Liver (tissue), 9 donors: ENCODE results near the gene ELF2. TPM values are rescaled to one million over a fixed set of nuclear protein-coding genes. Genes with fewer than 3 reads are reported as not detected.

Source experiments
- DNase-seq: peaks from one replicate; pipeline ENCODE4 v3.0.0-alpha.2; 2017; ENCODE audit warnings: low spot score
- H3K27ac ChIP-seq, 2 donors: one replicate each; pipeline ENCODE4 v1.7.0; 2013; ENCODE audit warnings: inconsistent platforms in 2 of 2, low read length in 2 of 2, control low read depth in 1 of 2, low read depth in 1 of 2, mild to moderate bottlenecking in 1 of 2
- H3K27me3 ChIP-seq, 4 donors: one replicate each; pipeline versions ENCODE4 v1.6.1 to v1.7.0; 2013; ENCODE audit warnings: low read length in 3 of 4, inconsistent platforms in 1 of 4, mild to moderate bottlenecking in 1 of 4, moderate library complexity in 1 of 4; ENCODE audit not compliant: control insufficient read depth in 4 of 4, insufficient read depth in 4 of 4
- H3K36me3 ChIP-seq, 4 donors: one replicate each; pipeline versions ENCODE4 v1.6.1 to v1.7.0; 2013; ENCODE audit warnings: low read length in 3 of 4, mild to moderate bottlenecking in 3 of 4, low read depth in 1 of 4, moderate library complexity in 1 of 4; ENCODE audit not compliant: control insufficient read depth in 4 of 4, insufficient read depth in 3 of 4
- H3K4me1 ChIP-seq, 4 donors: one replicate each; pipeline versions ENCODE4 v1.6.1 to v1.7.0; 2013; ENCODE audit warnings: low read length in 3 of 4, mild to moderate bottlenecking in 3 of 4, moderate library complexity in 1 of 4; ENCODE audit not compliant: control insufficient read depth in 4 of 4, insufficient read depth in 4 of 4
- H3K4me3 ChIP-seq, 3 donors: one replicate each; pipeline versions ENCODE4 v1.6.1 to v1.7.0; 2013; ENCODE audit warnings: low read length in 3 of 3, control low read depth in 1 of 3, low read depth in 1 of 3, mild to moderate bottlenecking in 1 of 3
- H3K9ac ChIP-seq, 2 donors: one replicate each; pipeline ENCODE4 v1.7.0; 2013; ENCODE audit warnings: low read length in 2 of 2, mild to moderate bottlenecking in 2 of 2, moderate library complexity in 2 of 2, control low read depth in 1 of 2, low read depth in 1 of 2
- H3K9me3 ChIP-seq, 4 donors: one replicate each; pipeline versions ENCODE4 v1.6.1 to v1.7.0; 2013; ENCODE audit warnings: low read length in 3 of 4; ENCODE audit not compliant: control insufficient read depth in 4 of 4
- EGR1 ChIP-seq, 2 donors: IDR thresholded peaks; 2 replicates each; pipeline ENCODE4 v1.6.1; 2016 to 2018; ENCODE audit warnings: antibody characterized with exemption in 2 of 2, low read depth in 2 of 2
- FOXA1 ChIP-seq: IDR thresholded peaks from 2 replicates; pipeline ENCODE4 v1.6.1; 2016; ENCODE audit warnings: antibody characterized with exemption
- FOXA2 ChIP-seq: IDR thresholded peaks from 2 replicates; pipeline ENCODE4 v1.6.1; 2016; ENCODE audit warnings: antibody characterized with exemption
- GABPA ChIP-seq, 2 donors: IDR thresholded peaks in 1 of 2; conservative IDR thresholded peaks in 1 of 2; 2 replicates each; pipeline ENCODE4 v1.6.1; 2016; ENCODE audit warnings: antibody characterized with exemption in 2 of 2, mild to moderate bottlenecking in 1 of 2, moderate library complexity in 1 of 2
- HNF4A ChIP-seq, 2 donors: conservative IDR thresholded peaks; 2 replicates each; pipeline ENCODE4 v1.6.1; 2016; ENCODE audit warnings: antibody characterized with exemption in 2 of 2, mild to moderate bottlenecking in 2 of 2
- HNF4G ChIP-seq: IDR thresholded peaks from 2 replicates; pipeline ENCODE4 v1.6.1; 2016; ENCODE audit warnings: antibody characterized with exemption
- JUND ChIP-seq, 2 donors: IDR thresholded peaks; 2 replicates each; pipeline ENCODE4 v1.6.1; 2016; ENCODE audit warnings: antibody characterized with exemption in 2 of 2
- NR2F2 ChIP-seq: IDR thresholded peaks from 2 replicates; pipeline ENCODE4 v1.6.1; 2016; ENCODE audit warnings: antibody characterized with exemption
- RAD21 ChIP-seq, 2 donors: IDR thresholded peaks; 2 replicates each; pipeline ENCODE4 v1.6.1; 2016; ENCODE audit warnings: antibody characterized with exemption in 2 of 2, mild to moderate bottlenecking in 2 of 2
- RXRA ChIP-seq, 2 donors: IDR thresholded peaks; 2 replicates each; pipeline ENCODE4 v1.6.1; 2017 to 2018; ENCODE audit warnings: antibody characterized with exemption in 2 of 2, mild to moderate bottlenecking in 1 of 2
- SP1 ChIP-seq: IDR thresholded peaks from 2 replicates; pipeline ENCODE4 v1.6.1; 2018; ENCODE audit warnings: antibody characterized with exemption, mild to moderate bottlenecking
- TAF1 ChIP-seq: conservative IDR thresholded peaks from 2 replicates; pipeline ENCODE4 v1.6.1; 2016; ENCODE audit warnings: antibody characterized with exemption, mild to moderate bottlenecking
- YY1 ChIP-seq: IDR thresholded peaks from 2 replicates; pipeline ENCODE4 v1.6.1; 2016; ENCODE audit warnings: antibody characterized with exemption, mild to moderate bottlenecking
- WGBS: extraction: QIAGEN DNeasy Blood & Tissue Kit; methylation state at CpG from one replicate; pipeline ENCODE4 v1.1.7; 2013; 5-methylcytosine and 5-hydroxymethylcytosine counted together
- polyA plus RNA-seq, 2 donors: library from polyadenylated mRNA; stranded (reverse) in 1 of 2; unstranded in 1 of 2; fragments of 200-250 nt in 1 of 2; fragments of >200 nt in 1 of 2; fragmentation: Nextera tagmentation in 1 of 2; extraction: Ambion mirVana in 1 of 2; gene quantifications; one replicate each; pipeline versions ENCODE4 v1.2.1 to v1.2.3, GENCODE V29; 2013 to 2015
- total RNA-seq, 2 donors: library from RNA; depleted of rRNA; stranded (reverse); fragments of >200 nt; gene quantifications; one replicate each; pipeline ENCODE4 v1.2.3, GENCODE V29; 2014
- TF ChIP-seq, protein P1 (sequence below): IDR thresholded peaks from 2 replicates; pipeline ENCODE4 v1.6.1; 2016; ENCODE audit warnings: antibody characterized with exemption
- TF ChIP-seq, protein P2 (sequence below): IDR thresholded peaks from 2 replicates; pipeline ENCODE4 v1.6.1; 2016; ENCODE audit warnings: antibody characterized with exemption
- TF ChIP-seq, protein P3 (sequence below): IDR thresholded peaks from 2 replicates; pipeline ENCODE4 v1.6.1; 2016; ENCODE audit warnings: antibody characterized with exemption, mild to moderate bottlenecking
- TF ChIP-seq, protein P4 (sequence below): fragments of 150-350 bp; IDR thresholded peaks from 2 replicates; pipeline ENCODE4 v1.5.1; 2017; ENCODE audit warnings: improper control_type of control experiment, low read depth, low read length; ENCODE audit not compliant: missing input control
- donor health status: healthy.
- donor health status: healthy.
- donor health status: healthy.
- donor health status: healthy.
- donor health status: healthy.

The ELF2 gene
- total and polyA plus RNA-seq, 4 donors = 8.1 to 35.3 (median 24.1) TPM

DNA sequence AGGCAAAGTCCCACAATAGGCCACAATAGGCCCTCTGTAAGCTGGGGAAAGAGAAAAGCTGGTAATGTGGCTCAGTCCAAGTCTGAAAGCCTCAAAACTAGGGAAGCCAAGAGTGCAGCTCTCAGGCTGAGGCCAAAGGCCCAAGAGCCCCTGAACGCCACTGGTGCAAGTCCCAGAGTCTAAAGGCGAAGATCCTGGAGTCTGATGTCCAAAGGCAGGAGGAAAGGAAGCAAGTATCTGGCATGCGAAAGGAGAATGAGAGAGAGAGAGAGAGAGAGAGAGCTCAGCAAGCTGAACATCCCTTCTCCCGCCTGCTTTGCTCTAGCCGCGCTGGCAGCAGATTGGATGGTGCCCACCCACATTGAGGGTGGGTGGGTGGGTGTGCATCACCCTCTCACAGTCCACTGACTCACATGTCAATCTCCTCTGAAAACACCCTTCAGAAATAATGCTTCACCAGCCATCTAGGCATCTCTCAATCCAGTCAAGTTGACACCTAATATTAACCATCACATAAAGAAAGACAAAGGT, 30.9 kb upstream of the ELF2 start:
- no peaks in the 10 kb centered on the region for H3K27me3 ChIP-seq
- H3K36me3 ChIP-seq = no peaks in the 10 kb centered on the region
- no peaks in the 10 kb centered on the region for H3K4me1 ChIP-seq
- H3K27ac ChIP-seq = no peak overlapping the region
- H3K9me3 ChIP-seq = no peaks in the 10 kb centered on the region
- no peak for DNase-seq
- WGBS = 88% methylated on average over 6 of the region's 6 CpGs
- TF ChIP-seq SP1 = no peak
- no peak for TF ChIP-seq HNF4G
- H3K9ac ChIP-seq = no peak overlapping the region
- no peak overlapping the region for H3K4me3 ChIP-seq

DNA sequence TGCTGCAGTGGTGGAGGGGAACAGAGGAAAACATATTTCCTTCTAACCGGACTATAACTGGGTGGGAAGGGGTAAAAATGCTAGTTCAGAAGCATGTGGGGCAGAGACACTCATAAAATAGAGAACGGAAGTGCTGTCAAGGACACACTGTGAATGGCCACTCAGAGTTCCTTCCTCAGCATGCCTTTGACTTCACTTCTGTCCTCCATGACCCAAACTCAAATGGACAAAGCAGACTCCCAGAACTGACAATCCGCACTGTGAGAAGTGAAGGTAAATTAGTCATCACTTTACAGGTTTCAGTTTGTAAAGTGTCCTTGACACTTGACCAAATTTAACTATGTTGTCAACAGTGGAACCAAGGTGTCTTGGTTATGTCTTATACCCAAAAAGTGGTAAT, 30.2 kb upstream of the ELF2 start:
- no peak for DNase-seq
- H3K4me3 ChIP-seq = no peak overlapping the region
- H3K27ac ChIP-seq = no peak overlapping the region
- WGBS = 81% methylated on average over 3 of the region's 3 CpGs
- no peaks in the 10 kb centered on the region for H3K27me3 ChIP-seq
- no peak overlapping the region for H3K9ac ChIP-seq
- TF ChIP-seq, protein P1, sequence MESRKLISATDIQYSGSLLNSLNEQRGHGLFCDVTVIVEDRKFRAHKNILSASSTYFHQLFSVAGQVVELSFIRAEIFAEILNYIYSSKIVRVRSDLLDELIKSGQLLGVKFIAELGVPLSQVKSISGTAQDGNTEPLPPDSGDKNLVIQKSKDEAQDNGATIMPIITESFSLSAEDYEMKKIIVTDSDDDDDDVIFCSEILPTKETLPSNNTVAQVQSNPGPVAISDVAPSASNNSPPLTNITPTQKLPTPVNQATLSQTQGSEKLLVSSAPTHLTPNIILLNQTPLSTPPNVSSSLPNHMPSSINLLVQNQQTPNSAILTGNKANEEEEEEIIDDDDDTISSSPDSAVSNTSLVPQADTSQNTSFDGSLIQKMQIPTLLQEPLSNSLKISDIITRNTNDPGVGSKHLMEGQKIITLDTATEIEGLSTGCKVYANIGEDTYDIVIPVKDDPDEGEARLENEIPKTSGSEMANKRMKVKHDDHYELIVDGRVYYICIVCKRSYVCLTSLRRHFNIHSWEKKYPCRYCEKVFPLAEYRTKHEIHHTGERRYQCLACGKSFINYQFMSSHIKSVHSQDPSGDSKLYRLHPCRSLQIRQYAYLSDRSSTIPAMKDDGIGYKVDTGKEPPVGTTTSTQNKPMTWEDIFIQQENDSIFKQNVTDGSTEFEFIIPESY = no peak
- TF ChIP-seq JUND (IDR thresholded peaks at IDR 0.05) (no peak), FOXA2 (no peak), RAD21 (IDR thresholded peaks at IDR 0.05) (no peak), GABPA (IDR thresholded peaks at IDR 0.05 in 1 of 2, conservative IDR thresholded peaks at IDR 0.05 in 1 of 2) (no peak), HNF4G (no peak), EGR1 (IDR thresholded peaks at IDR 0.05; ENCODE audit: low read depth in 2 of 2) (no peak), HNF4A (conservative IDR thresholded peaks at IDR 0.05) (no peak), FOXA1 (no peak), YY1 (no peak), TAF1 (no peak)
- TF ChIP-seq, protein P2, sequence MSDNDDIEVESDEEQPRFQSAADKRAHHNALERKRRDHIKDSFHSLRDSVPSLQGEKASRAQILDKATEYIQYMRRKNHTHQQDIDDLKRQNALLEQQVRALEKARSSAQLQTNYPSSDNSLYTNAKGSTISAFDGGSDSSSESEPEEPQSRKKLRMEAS = no peak
- TF ChIP-seq, protein P3, sequence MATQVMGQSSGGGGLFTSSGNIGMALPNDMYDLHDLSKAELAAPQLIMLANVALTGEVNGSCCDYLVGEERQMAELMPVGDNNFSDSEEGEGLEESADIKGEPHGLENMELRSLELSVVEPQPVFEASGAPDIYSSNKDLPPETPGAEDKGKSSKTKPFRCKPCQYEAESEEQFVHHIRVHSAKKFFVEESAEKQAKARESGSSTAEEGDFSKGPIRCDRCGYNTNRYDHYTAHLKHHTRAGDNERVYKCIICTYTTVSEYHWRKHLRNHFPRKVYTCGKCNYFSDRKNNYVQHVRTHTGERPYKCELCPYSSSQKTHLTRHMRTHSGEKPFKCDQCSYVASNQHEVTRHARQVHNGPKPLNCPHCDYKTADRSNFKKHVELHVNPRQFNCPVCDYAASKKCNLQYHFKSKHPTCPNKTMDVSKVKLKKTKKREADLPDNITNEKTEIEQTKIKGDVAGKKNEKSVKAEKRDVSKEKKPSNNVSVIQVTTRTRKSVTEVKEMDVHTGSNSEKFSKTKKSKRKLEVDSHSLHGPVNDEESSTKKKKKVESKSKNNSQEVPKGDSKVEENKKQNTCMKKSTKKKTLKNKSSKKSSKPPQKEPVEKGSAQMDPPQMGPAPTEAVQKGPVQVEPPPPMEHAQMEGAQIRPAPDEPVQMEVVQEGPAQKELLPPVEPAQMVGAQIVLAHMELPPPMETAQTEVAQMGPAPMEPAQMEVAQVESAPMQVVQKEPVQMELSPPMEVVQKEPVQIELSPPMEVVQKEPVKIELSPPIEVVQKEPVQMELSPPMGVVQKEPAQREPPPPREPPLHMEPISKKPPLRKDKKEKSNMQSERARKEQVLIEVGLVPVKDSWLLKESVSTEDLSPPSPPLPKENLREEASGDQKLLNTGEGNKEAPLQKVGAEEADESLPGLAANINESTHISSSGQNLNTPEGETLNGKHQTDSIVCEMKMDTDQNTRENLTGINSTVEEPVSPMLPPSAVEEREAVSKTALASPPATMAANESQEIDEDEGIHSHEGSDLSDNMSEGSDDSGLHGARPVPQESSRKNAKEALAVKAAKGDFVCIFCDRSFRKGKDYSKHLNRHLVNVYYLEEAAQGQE = no peak
- no peaks in the 10 kb centered on the region for H3K36me3 ChIP-seq
- H3K4me1 ChIP-seq = no peaks in the 10 kb centered on the region
- no peaks in the 10 kb centered on the region for H3K9me3 ChIP-seq

DNA sequence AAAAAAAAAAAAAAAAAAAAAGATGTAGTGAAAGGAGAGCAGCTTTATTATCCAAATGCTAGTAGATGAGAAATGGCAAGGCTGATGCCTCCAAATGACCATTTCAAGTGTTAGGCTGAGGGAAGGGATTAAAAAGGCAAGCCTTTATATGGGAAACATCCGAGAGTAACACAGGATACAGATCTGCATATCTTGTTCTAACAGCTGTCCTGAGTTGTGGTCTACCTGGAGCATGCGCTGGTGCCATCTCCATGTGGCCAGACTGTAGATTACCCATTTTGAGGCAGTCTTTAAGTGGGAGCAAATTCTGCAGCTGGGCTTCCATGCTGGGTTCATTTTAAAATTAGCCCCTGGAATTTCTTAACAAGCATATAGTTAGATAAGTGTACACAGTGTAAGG, 26.0 kb upstream of the ELF2 start:
- Histone ChIP-seq H3K4me1 (no peaks in the 10 kb centered on the region), H3K9ac (no peak overlapping the region), H3K9me3 (no peaks in the 10 kb centered on the region), H3K27ac (no peak overlapping the region), H3K36me3 (no peaks in the 10 kb centered on the region), H3K27me3 (no peaks in the 10 kb centered on the region), H3K4me3 (no peak overlapping the region)
- 97% methylated on average over 2 of the region's 2 CpGs for WGBS
- no peak for DNase-seq
- TF ChIP-seq FOXA1 = no peak
- TF ChIP-seq, protein P2 = no peak
- TF ChIP-seq JUND (IDR thresholded peaks at IDR 0.05) = no peak
- no peak for TF ChIP-seq RXRA (IDR thresholded peaks at IDR 0.05)
- no peak for TF ChIP-seq SP1
- no peak for TF ChIP-seq EGR1 (IDR thresholded peaks at IDR 0.05; ENCODE audit: low read depth in 2 of 2)
- TF ChIP-seq, protein P4, sequence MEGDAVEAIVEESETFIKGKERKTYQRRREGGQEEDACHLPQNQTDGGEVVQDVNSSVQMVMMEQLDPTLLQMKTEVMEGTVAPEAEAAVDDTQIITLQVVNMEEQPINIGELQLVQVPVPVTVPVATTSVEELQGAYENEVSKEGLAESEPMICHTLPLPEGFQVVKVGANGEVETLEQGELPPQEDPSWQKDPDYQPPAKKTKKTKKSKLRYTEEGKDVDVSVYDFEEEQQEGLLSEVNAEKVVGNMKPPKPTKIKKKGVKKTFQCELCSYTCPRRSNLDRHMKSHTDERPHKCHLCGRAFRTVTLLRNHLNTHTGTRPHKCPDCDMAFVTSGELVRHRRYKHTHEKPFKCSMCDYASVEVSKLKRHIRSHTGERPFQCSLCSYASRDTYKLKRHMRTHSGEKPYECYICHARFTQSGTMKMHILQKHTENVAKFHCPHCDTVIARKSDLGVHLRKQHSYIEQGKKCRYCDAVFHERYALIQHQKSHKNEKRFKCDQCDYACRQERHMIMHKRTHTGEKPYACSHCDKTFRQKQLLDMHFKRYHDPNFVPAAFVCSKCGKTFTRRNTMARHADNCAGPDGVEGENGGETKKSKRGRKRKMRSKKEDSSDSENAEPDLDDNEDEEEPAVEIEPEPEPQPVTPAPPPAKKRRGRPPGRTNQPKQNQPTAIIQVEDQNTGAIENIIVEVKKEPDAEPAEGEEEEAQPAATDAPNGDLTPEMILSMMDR = no peak
- TF ChIP-seq RAD21 (IDR thresholded peaks at IDR 0.05) = no peak
- no peak for TF ChIP-seq GABPA (IDR thresholded peaks at IDR 0.05 in 1 of 2, conservative IDR thresholded peaks at IDR 0.05 in 1 of 2)
- TF ChIP-seq NR2F2 = no peak
- TF ChIP-seq FOXA2 = no peak
- no peak for TF ChIP-seq HNF4A (conservative IDR thresholded peaks at IDR 0.05)
- no peak for TF ChIP-seq YY1
